Mammary epithelial cell (primary cell): ENCODE measurements around the gene LGMN.

Source experiments
- CTCF ChIP-seq, 2 donors: IDR thresholded peaks in 1 of 2; conservative IDR thresholded peaks in 1 of 2; 2 replicates each; pipeline ENCODE4 v1.5.1; 2011 to 2012; ENCODE audit warnings: inconsistent platforms in 2 of 2, low read length in 2 of 2, mild to moderate bottlenecking in 2 of 2, control low read depth in 1 of 2, low read depth in 1 of 2; ENCODE audit not compliant: insufficient read depth in 1 of 2; ENCODE audit errors: extremely low read depth in 1 of 2
- EZH2 ChIP-seq: IDR thresholded peaks from 2 replicates; pipeline ENCODE4 v1.6.1; 2012; ENCODE audit warnings: low read length, inconsistent platforms, borderline replicate concordance

GRCh38 chr14:92675421-92675820, 73.0 kb downstream of the LGMN start:
- no peak for TF ChIP-seq CTCF (conservative IDR thresholded peaks at IDR 0.05 in 1 of 2, IDR thresholded peaks at IDR 0.05 in 1 of 2; ENCODE audit: extremely low read depth in 1 of 2, insufficient read depth in 1 of 2, low read depth in 1 of 2, low read length in 2 of 2)
- no peak for TF ChIP-seq EZH2
